Endothelial cell of umbilical vein (primary cell): Measurements from ENCODE around the gene GET4. TPM values are rescaled to one million over a fixed set of nuclear protein-coding genes. Genes with fewer than 3 reads are reported as not detected.

Source experiments
- BruUV-seq: library from RNA; stranded (reverse); fragments of 400-500 nt; replicated peaks from 2 replicates; lab custom pipeline; 2021; lab: Mats Ljungman, UMichigan
- CTCF ChIA-PET: fragments of 300-600, 350-600 bp; sonication (Branson Sonifier 250); formaldehyde crosslinking; loops from one replicate; lab custom pipeline; 2021; ENCODE audit warnings: antibody characterized with exemption, inconsistent platforms; lab: Charles Lee
- POLR2A ChIA-PET: fragments of 300-600, 350-600 bp; sonication (Branson Sonifier 250); formaldehyde crosslinking; loops from one replicate; lab custom pipeline; 2021; ENCODE audit warnings: antibody characterized with exemption, inconsistent platforms; lab: Charles Lee
- DNase-seq: peaks from one replicate; pipeline ENCODE4 v3.0.0-alpha.2; 2011; ENCODE audit warnings: low read depth, low spot score
- FAIRE-seq: peaks from 2 replicates; lab custom pipeline; 2011; peaks lifted over from hg19 to GRCh38; lab: Jason Lieb, UNC
- H2AFZ ChIP-seq: 2 replicates; pipeline ENCODE4 v1.6.0; 2012; ENCODE audit warnings: low read depth, low read length, control low read depth, inconsistent platforms
- H3K27ac ChIP-seq: 2 replicates; pipeline ENCODE4 v1.5.1; 2011; ENCODE audit warnings: low read depth, mild to moderate bottlenecking, control low read depth, low read length, moderate library complexity; ENCODE audit not compliant: insufficient read depth
- H3K27me3 ChIP-seq, 2 experiments: 2 replicates each; pipeline versions ENCODE4 v1.6.0 to v1.6.1; 2011; ENCODE audit warnings: low read length in 2 of 2, mixed read lengths in 1 of 2; ENCODE audit not compliant: control insufficient read depth in 2 of 2, insufficient read depth in 2 of 2
- H3K36me3 ChIP-seq, 2 experiments: 2 replicates in 1 of 2; 3 replicates in 1 of 2; pipeline ENCODE4 v1.5.1; 2011; ENCODE audit warnings: low read length in 2 of 2, mild to moderate bottlenecking in 1 of 2, moderate library complexity in 1 of 2; ENCODE audit not compliant: control insufficient read depth in 2 of 2, insufficient read depth in 2 of 2; ENCODE audit errors: extremely low read depth in 1 of 2
- H3K4me1 ChIP-seq: 3 replicates; pipeline ENCODE4 v1.5.1; 2011; ENCODE audit warnings: mild to moderate bottlenecking, low read length; ENCODE audit not compliant: control insufficient read depth, insufficient read depth; ENCODE audit errors: extremely low read depth
- H3K4me2 ChIP-seq: 2 replicates; pipeline ENCODE4 v1.6.1; 2011; ENCODE audit warnings: low read length, control low read depth, mixed read lengths; ENCODE audit not compliant: insufficient read depth
- H3K4me3 ChIP-seq, 3 experiments: fragments of 200-600 bp in 1 of 3; sonication (generic), shearing (Covaris generic) in 1 of 3; replicated peaks in 1 of 3; 2 replicates each; pipeline ENCODE4 v1.5.1; 2011 to 2016; ENCODE audit warnings: control low read depth in 3 of 3, low read length in 3 of 3, mild to moderate bottlenecking in 2 of 3, inconsistent platforms in 1 of 3, low read depth in 1 of 3, moderate library complexity in 1 of 3; ENCODE audit not compliant: insufficient read depth in 1 of 3
- H3K79me2 ChIP-seq: 2 replicates; pipeline ENCODE4 v1.6.0; 2012; ENCODE audit warnings: low read length, inconsistent platforms; ENCODE audit not compliant: control insufficient read depth, insufficient read depth
- H3K9ac ChIP-seq: replicated peaks from 2 replicates; pipeline ENCODE3; 2011; ENCODE audit warnings: low read length, control low read depth; ENCODE audit not compliant: insufficient read depth; ENCODE audit errors: extremely low read depth
- H3K9me1 ChIP-seq: replicated peaks from 3 replicates; pipeline ENCODE4 v1.6.0; 2011; ENCODE audit warnings: mild to moderate bottlenecking, low read length; ENCODE audit not compliant: control insufficient read depth, insufficient read depth; ENCODE audit errors: extremely low read depth
- H3K9me3 ChIP-seq: replicated peaks from 2 replicates; pipeline ENCODE4 v1.5.1; 2012; ENCODE audit warnings: low read length, inconsistent platforms; ENCODE audit not compliant: control insufficient read depth, insufficient read depth
- H4K20me1 ChIP-seq: replicated peaks from 2 replicates; pipeline ENCODE3; 2011; ENCODE audit warnings: mild to moderate bottlenecking, low read length; ENCODE audit not compliant: control insufficient read depth, insufficient read depth; ENCODE audit errors: extremely low read depth
- FOS ChIP-seq: IDR thresholded peaks from 2 replicates; pipeline ENCODE4 v1.6.1; 2011; ENCODE audit warnings: mild to moderate bottlenecking, low read length, moderate library complexity, borderline replicate concordance; ENCODE audit not compliant: insufficient read depth
- JUN ChIP-seq: IDR thresholded peaks from 2 replicates; pipeline ENCODE4 v1.6.1; 2011; ENCODE audit warnings: borderline replicate concordance, low read depth; ENCODE audit not compliant: insufficient read length, insufficient read depth
- MYC ChIP-seq: IDR thresholded peaks from one replicate; pipeline ENCODE4 v1.6.1; 2011; ENCODE audit warnings: mild to moderate bottlenecking, low read depth, low read length
- POLR2A ChIP-seq: IDR thresholded peaks from 2 replicates; pipeline ENCODE4 v1.6.1; 2012; ENCODE audit warnings: low read depth, mild to moderate bottlenecking, control low read depth, low read length
- dilution Hi-C: fragments of 300-500 bp; cut with MboI; formaldehyde crosslinking; loops from one replicate; pipeline ENCODE4 v1.15.0; 2019; ENCODE audit warnings: low sequenced_read_pairs; ENCODE audit not compliant: extremely low pct_ligation_motif_present
- intact Hi-C: fragments of 100-400 bp; cut with micrococcal nuclease; formaldehyde crosslinking; loops from one replicate; pipeline ENCODE4 v1.10.0; 2022
- polyA plus RNA-seq, 4 experiments: library from polyadenylated mRNA; depleted of rRNA in 3 of 4; stranded (reverse) in 3 of 4; unstranded in 1 of 4; fragments of >200 nt; gene quantifications; 2 replicates each; pipeline versions ENCODE4 v1.2.1 to v1.2.3, GENCODE V29; 2011 to 2012; ENCODE audit warnings: missing spikeins in 1 of 4
- total RNA-seq: library from RNA; stranded (reverse); gene quantifications from 2 replicates; pipeline ENCODE4 v1.2.3, GENCODE V29; 2021
- TF ChIP-seq, protein P1 (sequence below), 2 donors: IDR thresholded peaks; 1 replicate in 1 of 2; 2 replicates in 1 of 2; pipeline ENCODE4 v1.5.1; 2011; ENCODE audit warnings: low read length in 2 of 2, mild to moderate bottlenecking in 2 of 2, moderate library complexity in 2 of 2, control low read depth in 1 of 2, inconsistent platforms in 1 of 2, low read depth in 1 of 2; ENCODE audit not compliant: insufficient read depth in 1 of 2; ENCODE audit errors: extremely low read depth in 1 of 2

GET4 gene
- total and polyA plus RNA-seq, 2 donors (not counting 3 experiments of a cell fraction or from before 2014, with no cell fraction given) = 48.4 to 58.1 TPM

DNA sequence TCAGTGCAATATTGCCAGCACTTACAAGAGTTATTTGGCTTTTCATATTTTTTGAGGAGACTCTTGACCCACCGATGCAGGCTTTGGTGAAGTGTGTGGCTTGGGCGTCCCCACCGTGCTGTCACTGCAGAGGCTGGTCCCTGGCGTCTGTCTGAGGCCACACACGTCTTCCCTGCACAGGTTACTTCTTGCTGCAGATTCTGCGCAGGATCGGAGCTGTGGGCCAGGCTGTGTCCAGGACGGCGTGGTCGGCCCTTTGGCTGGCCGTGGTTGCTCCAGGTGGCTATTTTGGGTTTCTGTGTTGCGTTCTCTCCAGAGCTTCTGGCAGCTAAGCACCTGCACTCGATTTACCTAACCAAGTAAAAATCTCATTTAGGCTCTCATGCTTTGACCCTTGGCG lies 25.1 kb upstream of the GET4 start:
- intact Hi-C loops (no loop called here), dilution Hi-C loops (no loop called here)
- no peaks in the 10 kb centered on the region for H3K9me3 ChIP-seq
- FAIRE-seq (no peak), DNase-seq (no peak)
- no TSS peak for BruUV-seq
- TF ChIP-seq MYC (no peak), POLR2A (no peak), FOS (no peak), JUN (no peak)
- TF ChIP-seq, protein P1, sequence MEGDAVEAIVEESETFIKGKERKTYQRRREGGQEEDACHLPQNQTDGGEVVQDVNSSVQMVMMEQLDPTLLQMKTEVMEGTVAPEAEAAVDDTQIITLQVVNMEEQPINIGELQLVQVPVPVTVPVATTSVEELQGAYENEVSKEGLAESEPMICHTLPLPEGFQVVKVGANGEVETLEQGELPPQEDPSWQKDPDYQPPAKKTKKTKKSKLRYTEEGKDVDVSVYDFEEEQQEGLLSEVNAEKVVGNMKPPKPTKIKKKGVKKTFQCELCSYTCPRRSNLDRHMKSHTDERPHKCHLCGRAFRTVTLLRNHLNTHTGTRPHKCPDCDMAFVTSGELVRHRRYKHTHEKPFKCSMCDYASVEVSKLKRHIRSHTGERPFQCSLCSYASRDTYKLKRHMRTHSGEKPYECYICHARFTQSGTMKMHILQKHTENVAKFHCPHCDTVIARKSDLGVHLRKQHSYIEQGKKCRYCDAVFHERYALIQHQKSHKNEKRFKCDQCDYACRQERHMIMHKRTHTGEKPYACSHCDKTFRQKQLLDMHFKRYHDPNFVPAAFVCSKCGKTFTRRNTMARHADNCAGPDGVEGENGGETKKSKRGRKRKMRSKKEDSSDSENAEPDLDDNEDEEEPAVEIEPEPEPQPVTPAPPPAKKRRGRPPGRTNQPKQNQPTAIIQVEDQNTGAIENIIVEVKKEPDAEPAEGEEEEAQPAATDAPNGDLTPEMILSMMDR (IDR thresholded peaks at IDR 0.05; ENCODE audit: extremely low read depth in 1 of 2, insufficient read depth in 1 of 2, low read depth in 1 of 2, low read length in 2 of 2) = no peak
- H3K4me3 ChIP-seq = no peak overlapping the region
- peaks cover 5 to 41% of the 10 kb centered on the region in 2 experiments for H3K36me3 ChIP-seq
- H3K4me1 ChIP-seq = no peaks in the 10 kb centered on the region
- H3K27me3 ChIP-seq = no peaks in the 10 kb centered on the region
- no peaks in the 10 kb centered on the region for H4K20me1 ChIP-seq
- H3K9ac ChIP-seq = no peak overlapping the region
- H3K79me2 ChIP-seq = no peaks in the 10 kb centered on the region
- POLR2A ChIA-PET = no interaction called here
- CTCF ChIA-PET = interaction anchor here (1.2 to 1.3 kb wide), 2 partner anchors 15 to 22 kb away, joined by 3 to 4 read pairs; no protein-coding TSS in a partner anchor
- H3K27ac ChIP-seq = no peak overlapping the region
- no peak overlapping the region for H3K4me2 ChIP-seq
- H2AFZ ChIP-seq = no peak overlapping the region
- H3K9me1 ChIP-seq = no peaks in the 10 kb centered on the region
